ENCODE data around the gene NPAS3.

Gene NPAS3

GRCh38 chr14:33259764-33260163, 321.1 kb downstream of the NPAS3 start:
- no peak overlapping the region for H3K4me3 ChIP-seq (ENCODE audit: low read depth, low read length)
- TF ChIP-seq CTCF (IDR thresholded peaks at IDR 0.05; ENCODE audit: borderline replicate concordance, insufficient read depth, low read depth, low read length): no peak

- no peak overlapping the region for H3K4me3 ChIP-seq (ENCODE audit: low read depth, low read length)
- no peak for TF ChIP-seq CTCF (IDR thresholded peaks at IDR 0.05; ENCODE audit: borderline replicate concordance, insufficient read depth, low read depth, low read length)
Measured at GRCh38 chr14:33271216-33271615, 332.5 kb downstream of the NPAS3 start.

- TF ChIP-seq CTCF (IDR thresholded peaks at IDR 0.05; ENCODE audit: borderline replicate concordance, insufficient read depth, low read depth, low read length): no peak
- H3K4me3 ChIP-seq (ENCODE audit: low read depth, low read length): no peak overlapping the region
Measured at GRCh38 chr14:33271891-33272290, 333.2 kb downstream of the NPAS3 start.

- TF ChIP-seq CTCF (IDR thresholded peaks at IDR 0.05; ENCODE audit: borderline replicate concordance, insufficient read depth, low read depth, low read length): no peak
- no peak overlapping the region for H3K4me3 ChIP-seq (ENCODE audit: low read depth, low read length)
Measured at GRCh38 chr14:33273978-33274377, 335.3 kb downstream of the NPAS3 start.

GRCh38 chr14:33275879-33276278, 337.2 kb downstream of the NPAS3 start:
- H3K4me3 ChIP-seq (ENCODE audit: low read depth, low read length): no peak overlapping the region
- TF ChIP-seq CTCF (IDR thresholded peaks at IDR 0.05; ENCODE audit: borderline replicate concordance, insufficient read depth, low read depth, low read length): no peak

GRCh38 chr14:33279865-33280264, 341.2 kb downstream of the NPAS3 start:
- no peak overlapping the region for H3K4me3 ChIP-seq (ENCODE audit: low read depth, low read length)
- TF ChIP-seq CTCF (IDR thresholded peaks at IDR 0.05; ENCODE audit: borderline replicate concordance, insufficient read depth, low read depth, low read length): no peak

- no peak overlapping the region for H3K4me3 ChIP-seq (ENCODE audit: low read depth, low read length)
- no peak for TF ChIP-seq CTCF (IDR thresholded peaks at IDR 0.05; ENCODE audit: borderline replicate concordance, insufficient read depth, low read depth, low read length)
Measured at GRCh38 chr14:33280646-33281045, 342.0 kb downstream of the NPAS3 start.

All from GM12875 (cell line).